IgD-negative memory B cell (primary cell): ENCODE measurements around the gene DGUOK. TPM values are rescaled to one million over a fixed set of nuclear protein-coding genes. Genes with fewer than 3 reads are reported as not detected.

Experiments used
- H3K27ac Mint-ChIP-seq, 3 donors: one replicate each; pipeline ENCODE4 v1.8.0; 2020 to 2022; ENCODE audit warnings: mild to moderate bottlenecking in 3 of 3, mixed read lengths in 3 of 3, moderate library complexity in 1 of 3
- H3K27me3 Mint-ChIP-seq: one replicate; pipeline ENCODE4 v1.8.0; 2021; ENCODE audit warnings: mixed read lengths
- H3K36me3 Mint-ChIP-seq: one replicate; pipeline ENCODE4 v1.8.0; 2020; ENCODE audit warnings: mild to moderate bottlenecking, mixed read lengths
- H3K4me1 Mint-ChIP-seq, 3 donors: one replicate each; pipeline ENCODE4 v1.8.0; 2020 to 2022; ENCODE audit warnings: mixed read lengths in 3 of 3, mild to moderate bottlenecking in 1 of 3
- H3K4me3 Mint-ChIP-seq, 4 donors: one replicate each; pipeline ENCODE4 v1.8.0; 2020 to 2022; ENCODE audit warnings: mild to moderate bottlenecking in 4 of 4, mixed read lengths in 4 of 4, moderate library complexity in 3 of 4
- H3K9me3 Mint-ChIP-seq, 3 donors: one replicate each; pipeline ENCODE4 v1.8.0; 2020 to 2021; ENCODE audit warnings: mixed read lengths in 3 of 3, mild to moderate bottlenecking in 1 of 3
- polyA plus RNA-seq: library from polyadenylated mRNA; unstranded; fragments of 300-500 nt; fragmentation: Illumina TruSeq; gene quantifications from one replicate; pipeline ENCODE4 v1.2.3, GENCODE V29; 2021

DGUOK gene
- polyA plus RNA-seq, 1 donor from 2014 or later: 187 TPM

DNA sequence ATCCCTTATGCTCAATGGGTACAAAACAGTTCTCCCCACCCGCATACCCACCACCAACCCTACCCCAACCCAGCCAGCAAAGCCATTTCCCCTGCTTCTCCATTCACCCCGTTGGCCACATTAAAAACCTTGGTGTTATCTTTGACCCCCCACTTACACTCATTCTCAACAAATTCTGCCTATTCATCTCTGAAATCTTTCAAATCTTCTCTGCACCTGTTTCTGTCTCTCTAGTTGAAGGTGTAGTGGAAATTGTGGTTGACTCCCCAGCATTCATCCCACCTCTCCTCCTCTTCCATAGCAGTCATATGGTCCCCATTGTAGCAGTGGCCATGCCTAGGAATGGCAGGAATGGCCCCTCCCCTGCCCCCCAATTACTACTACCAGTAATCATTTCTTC lies 37.5 kb downstream of the DGUOK start:
- Mint-ChIP-seq H3K4me3 (peak overlapping the region in 1 of 4 donors; percentile 17), H3K4me1 (peaks cover 7 to 12% (median 9%) of the 10 kb centered on the region in 3 donors), H3K9me3 (peaks cover 0 to 5% (median 2%) of the 10 kb centered on the region in 3 donors), H3K36me3 (peaks cover 12% of the 10 kb centered on the region), H3K27me3 (no peaks in the 10 kb centered on the region), H3K27ac (no peak overlapping the region)

DNA sequence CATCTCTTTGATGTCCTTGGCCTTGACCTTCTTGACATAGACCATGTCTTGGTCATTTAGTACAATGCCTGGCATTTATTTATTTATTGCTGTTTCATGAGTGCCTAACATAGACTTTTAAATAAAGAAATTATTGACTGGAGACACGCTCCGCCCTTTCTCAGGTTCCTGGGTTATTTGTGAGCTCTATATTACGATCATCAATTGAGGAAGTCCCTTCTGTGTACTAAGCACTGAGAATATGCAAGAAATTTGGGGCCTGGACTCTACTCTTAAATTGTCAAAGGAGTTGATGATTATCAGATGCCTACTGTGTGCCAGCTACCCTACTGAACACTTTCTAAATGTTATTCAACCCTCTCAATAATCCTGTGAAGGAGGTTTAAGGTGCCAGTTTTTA lies 38.4 kb downstream of the DGUOK start:
- peaks cover 0 to 5% (median 2%) of the 10 kb centered on the region in 3 donors for H3K9me3 Mint-ChIP-seq
- peaks cover 10 to 16% (median 14%) of the 10 kb centered on the region in 3 donors for H3K4me1 Mint-ChIP-seq
- no peaks in the 10 kb centered on the region for H3K27me3 Mint-ChIP-seq
- no peak overlapping the region for H3K27ac Mint-ChIP-seq
- peaks cover 9% of the 10 kb centered on the region for H3K36me3 Mint-ChIP-seq
- no peak overlapping the region for H3K4me3 Mint-ChIP-seq

DNA sequence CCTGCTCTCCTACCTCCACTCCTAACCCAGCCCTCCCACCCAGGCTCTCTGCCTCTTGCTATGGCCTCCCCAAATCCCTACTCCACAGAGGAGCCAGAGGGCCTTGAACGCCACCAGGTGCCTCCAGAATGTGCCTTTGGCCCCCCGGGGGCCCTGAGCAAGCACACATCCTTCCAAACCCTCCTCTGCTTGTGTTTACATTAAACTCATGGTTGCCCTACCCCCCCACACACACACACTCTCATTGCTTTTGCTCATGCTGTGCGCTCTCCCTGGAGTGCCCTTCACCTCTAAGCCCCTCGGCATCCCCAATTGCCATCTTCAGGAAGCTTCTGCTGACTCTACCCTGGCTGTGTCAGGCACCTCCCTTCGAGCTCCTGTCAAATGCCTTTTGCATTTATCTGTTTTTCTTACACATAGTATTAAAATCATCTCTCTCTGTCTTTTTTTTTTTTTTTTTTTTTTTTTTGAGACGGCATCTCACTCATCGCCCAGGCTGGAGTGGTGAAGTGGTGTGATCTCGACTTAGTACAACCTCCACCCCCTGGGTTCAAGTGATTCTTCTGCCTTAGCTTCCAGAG lies 41.8 kb downstream of the DGUOK start:
- Mint-ChIP-seq H3K27ac (no peak overlapping the region), H3K36me3 (peaks cover 2% of the 10 kb centered on the region), H3K9me3 (no peaks in the 10 kb centered on the region), H3K27me3 (no peaks in the 10 kb centered on the region), H3K4me3 (no peak overlapping the region), H3K4me1 (peaks cover 36 to 38% (median 36%) of the 10 kb centered on the region in 3 donors)

DNA sequence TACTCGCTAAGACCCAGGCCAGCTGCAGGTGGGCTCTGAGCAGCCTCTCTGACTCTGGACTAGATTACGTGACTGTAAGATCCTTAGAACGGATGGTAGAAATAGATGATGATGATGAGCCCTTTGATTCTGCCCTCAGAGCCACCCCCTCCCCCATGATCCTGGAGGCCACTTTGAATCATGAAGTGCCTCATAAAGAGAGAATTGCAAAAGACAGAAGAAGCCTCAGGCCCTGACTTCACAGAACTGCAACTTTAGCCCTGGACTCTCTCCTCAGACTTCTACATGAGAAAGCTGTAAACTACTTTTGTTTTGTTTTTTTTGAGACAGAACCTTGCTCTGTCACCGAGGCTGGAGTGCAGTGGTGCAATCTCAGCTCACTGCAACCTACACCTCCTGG lies 42.7 kb downstream of the DGUOK start:
- Mint-ChIP-seq H3K36me3 (peaks cover 2% of the 10 kb centered on the region), H3K27me3 (no peaks in the 10 kb centered on the region), H3K9me3 (no peaks in the 10 kb centered on the region), H3K27ac (no peak overlapping the region), H3K4me3 (peak overlapping the region in 1 of 4 donors; percentile 45), H3K4me1 (peaks cover 29 to 33% (median 31%) of the 10 kb centered on the region in 3 donors)

DNA sequence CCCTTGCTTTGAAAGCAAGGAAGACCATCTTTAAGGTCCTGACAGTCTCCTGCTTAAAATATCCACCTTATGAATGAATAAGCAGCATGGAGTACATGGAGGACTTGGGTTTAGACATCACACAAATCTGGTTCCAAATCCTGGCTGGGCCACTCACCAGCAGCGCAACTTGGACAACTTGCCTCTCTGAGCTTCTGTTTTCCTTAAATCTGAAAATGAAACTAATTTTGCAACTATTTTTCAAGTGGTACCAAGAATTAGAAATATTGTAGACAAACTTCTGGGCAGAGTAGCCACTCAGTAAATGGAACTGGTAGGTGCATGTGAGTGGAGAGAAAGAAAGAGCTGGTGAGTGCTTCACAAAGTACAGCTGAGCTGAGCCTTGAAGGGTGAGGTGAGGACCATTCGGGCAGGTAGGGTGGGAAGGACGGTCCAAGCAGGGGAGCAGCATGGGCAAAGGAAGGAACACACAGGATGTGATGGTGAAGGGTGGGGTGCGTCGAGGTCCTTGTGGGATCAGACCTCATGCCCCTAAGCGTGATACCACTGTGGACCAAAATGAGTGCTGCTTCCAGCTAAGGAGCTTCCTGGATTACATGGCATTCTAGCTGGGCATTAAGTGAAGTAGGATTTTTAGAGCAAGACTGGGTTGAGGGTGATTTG lies 43.6 kb downstream of the DGUOK start:
- H3K27ac Mint-ChIP-seq: peak overlapping the region; percentile 67 to 96 (median 80)

DNA sequence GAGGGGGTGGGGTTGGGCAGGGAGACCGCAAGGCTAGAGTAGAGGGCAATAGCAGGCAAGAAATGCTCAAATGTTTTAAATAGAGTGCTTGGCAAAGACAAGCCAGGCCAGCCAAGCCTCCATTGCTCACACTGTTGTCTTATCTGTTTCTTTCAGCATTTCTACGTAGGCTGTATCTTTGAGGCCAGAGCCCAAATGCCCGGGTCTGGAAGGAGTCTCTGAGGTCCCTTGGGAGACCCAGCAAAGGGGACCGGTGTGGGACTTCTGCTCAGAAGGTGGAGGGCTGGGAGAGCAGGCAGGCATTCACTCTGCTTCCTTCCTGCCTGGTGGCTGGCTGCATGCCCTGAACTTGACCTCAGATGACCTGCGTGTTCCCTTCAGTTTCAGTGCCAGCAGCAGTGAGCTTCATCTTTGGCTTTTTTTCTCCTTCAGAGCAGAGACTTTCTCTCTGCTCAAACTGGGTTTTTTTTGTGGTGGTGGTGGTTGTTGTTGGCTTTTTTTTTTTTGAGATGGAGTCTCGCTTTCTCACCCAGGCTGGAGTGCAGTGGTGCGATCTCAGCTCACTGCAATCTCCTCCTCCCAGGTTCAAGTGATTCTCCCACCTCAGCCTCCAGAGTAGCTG lies 44.3 kb downstream of the DGUOK start:
- peak overlapping the region; percentile 34 to 89 (median 74) for H3K4me3 Mint-ChIP-seq
- H3K27ac Mint-ChIP-seq: peak overlapping the region; percentile 67 to 96 (median 80)
- no peaks in the 10 kb centered on the region for H3K36me3 Mint-ChIP-seq
- peaks cover 24 to 33% (median 33%) of the 10 kb centered on the region in 3 donors for H3K4me1 Mint-ChIP-seq
- no peaks in the 10 kb centered on the region for H3K9me3 Mint-ChIP-seq
- H3K27me3 Mint-ChIP-seq: no peaks in the 10 kb centered on the region

More for the DNA sequence above, 43.6 kb downstream of the DGUOK start:
- Mint-ChIP-seq H3K4me1 (peaks cover 26 to 33% (median 31%) of the 10 kb centered on the region in 3 donors), H3K36me3 (peaks cover 1% of the 10 kb centered on the region), H3K4me3 (peak overlapping the region; percentile 34 to 89 (median 74)), H3K9me3 (no peaks in the 10 kb centered on the region), H3K27me3 (no peaks in the 10 kb centered on the region)

DNA sequence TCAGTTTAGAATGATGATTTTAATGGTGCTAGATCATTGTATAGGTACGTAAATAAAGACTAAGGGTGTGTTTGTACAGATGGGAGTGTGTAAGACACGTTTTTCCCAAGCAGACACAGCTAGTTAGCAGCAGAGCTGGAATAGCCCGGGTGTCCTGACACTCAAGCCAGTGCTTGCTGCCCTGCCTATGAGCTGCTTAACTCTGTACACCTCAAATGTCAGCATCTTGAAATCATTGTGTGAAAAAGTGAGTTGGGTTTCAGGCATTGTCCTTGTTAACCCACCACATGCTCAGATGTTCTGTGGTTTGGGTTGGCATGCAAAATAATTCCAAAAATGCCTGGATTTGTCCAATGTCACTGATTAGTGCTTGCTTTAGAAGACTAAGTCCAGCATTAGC lies 45.0 kb downstream of the DGUOK start:
- H3K36me3 Mint-ChIP-seq: no peaks in the 10 kb centered on the region
- H3K27ac Mint-ChIP-seq: peak overlapping the region in 1 of 3 donors; percentile 80
- H3K27me3 Mint-ChIP-seq: no peaks in the 10 kb centered on the region
- no peaks in the 10 kb centered on the region for H3K9me3 Mint-ChIP-seq
- H3K4me1 Mint-ChIP-seq: peaks cover 24 to 33% (median 33%) of the 10 kb centered on the region in 3 donors
- peak overlapping the region in 1 of 4 donors; percentile 89 for H3K4me3 Mint-ChIP-seq

DNA sequence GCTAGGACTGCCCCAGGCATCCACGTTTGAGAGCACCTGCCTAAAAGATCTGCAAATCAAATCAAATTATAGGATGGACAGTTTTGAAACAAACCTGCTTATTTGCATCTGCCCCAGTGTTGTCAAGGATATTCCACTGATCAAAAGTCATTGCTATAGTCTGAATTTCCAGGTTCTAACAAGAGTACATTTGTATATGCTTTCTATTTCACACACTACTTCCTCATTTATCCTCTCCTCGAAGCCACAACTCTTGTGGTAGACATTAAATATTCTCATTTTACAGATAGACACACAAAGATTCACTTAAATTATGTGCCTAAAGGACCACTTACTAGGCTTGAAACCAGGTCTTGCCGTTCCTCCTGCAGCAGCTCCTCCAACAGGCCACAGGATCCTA lies 46.2 kb downstream of the DGUOK start:
- Mint-ChIP-seq H3K36me3 (no peaks in the 10 kb centered on the region), H3K27me3 (no peaks in the 10 kb centered on the region), H3K4me1 (peaks cover 24 to 33% (median 33%) of the 10 kb centered on the region in 3 donors), H3K27ac (no peak overlapping the region), H3K4me3 (peak overlapping the region in 2 of 4 donors; percentile 4 to 79), H3K9me3 (no peaks in the 10 kb centered on the region)

DNA sequence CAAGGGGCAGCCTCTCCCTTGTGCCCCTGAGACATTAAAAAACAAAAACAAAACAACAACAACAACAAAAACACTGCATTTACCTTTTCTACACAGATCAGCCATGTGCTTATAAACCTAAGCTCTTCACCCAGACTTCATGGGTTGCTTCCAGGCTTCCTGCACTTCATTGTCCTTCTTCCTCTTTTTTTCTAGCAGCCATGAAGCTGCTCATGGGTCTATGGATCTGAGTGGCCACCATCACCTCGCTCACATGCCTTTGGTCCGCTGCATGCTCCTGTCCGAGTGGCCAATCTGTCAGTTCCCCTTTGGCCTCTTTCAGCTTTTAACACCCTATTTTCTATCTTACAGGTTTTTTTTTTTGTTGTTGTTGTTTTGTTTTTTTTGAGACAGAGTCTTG lies 49.1 kb downstream of the DGUOK start:
- Mint-ChIP-seq H3K27me3 (peaks cover 3% of the 10 kb centered on the region), H3K9me3 (no peaks in the 10 kb centered on the region), H3K4me3 (no peak overlapping the region), H3K27ac (no peak overlapping the region), H3K36me3 (no peaks in the 10 kb centered on the region), H3K4me1 (peaks cover 23 to 42% (median 29%) of the 10 kb centered on the region in 3 donors)

DNA sequence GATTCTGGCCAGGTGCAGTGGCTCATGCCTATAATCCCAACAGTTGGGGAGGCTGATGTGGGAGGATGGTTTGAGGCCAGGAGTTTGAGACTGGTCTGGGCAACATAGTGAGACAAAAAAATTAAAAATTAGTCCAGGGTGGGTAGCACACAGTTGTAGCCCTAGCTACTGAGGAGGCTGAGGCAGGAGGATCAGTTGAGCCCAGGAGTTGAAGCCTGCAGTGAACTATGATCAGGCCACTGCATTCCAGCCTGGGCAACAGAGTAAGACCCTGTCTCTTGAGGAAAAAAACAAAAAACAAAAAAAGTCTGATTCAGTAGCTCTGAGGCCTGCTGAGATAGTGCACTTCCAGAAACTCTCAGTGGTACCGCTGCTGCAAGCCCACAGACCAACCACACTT lies 50.1 kb downstream of the DGUOK start:
- no peak overlapping the region for H3K4me3 Mint-ChIP-seq
- peaks cover 28 to 39% (median 28%) of the 10 kb centered on the region in 3 donors for H3K4me1 Mint-ChIP-seq
- H3K27me3 Mint-ChIP-seq: peaks cover 3% of the 10 kb centered on the region
- H3K27ac Mint-ChIP-seq: no peak overlapping the region
- no peaks in the 10 kb centered on the region for H3K9me3 Mint-ChIP-seq
- no peaks in the 10 kb centered on the region for H3K36me3 Mint-ChIP-seq

DNA sequence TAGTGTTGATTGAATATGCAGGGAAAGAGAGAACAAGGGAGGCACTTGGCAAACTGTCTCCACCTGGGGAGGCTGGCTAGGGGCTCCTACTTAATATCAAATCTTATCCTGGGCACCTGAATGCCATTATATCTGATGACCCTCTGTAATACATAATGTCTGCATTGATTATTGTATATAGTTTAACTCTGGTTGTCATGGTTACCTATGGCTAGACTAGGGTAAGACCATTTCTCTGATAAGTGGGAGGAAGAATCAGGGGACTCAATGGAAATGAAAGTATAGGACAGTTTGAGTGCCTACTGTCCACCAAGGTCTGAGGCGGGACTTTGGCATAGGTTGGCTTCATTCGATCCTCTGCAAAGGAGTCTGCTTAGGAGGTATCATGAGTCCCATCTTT lies 50.8 kb downstream of the DGUOK start:
- peak overlapping the region in 1 of 4 donors; percentile 43 for H3K4me3 Mint-ChIP-seq
- H3K27me3 Mint-ChIP-seq: peaks cover 3% of the 10 kb centered on the region
- H3K27ac Mint-ChIP-seq: no peak overlapping the region
- H3K4me1 Mint-ChIP-seq: peaks cover 30 to 36% (median 32%) of the 10 kb centered on the region in 3 donors
- no peaks in the 10 kb centered on the region for H3K36me3 Mint-ChIP-seq
- no peaks in the 10 kb centered on the region for H3K9me3 Mint-ChIP-seq

DNA sequence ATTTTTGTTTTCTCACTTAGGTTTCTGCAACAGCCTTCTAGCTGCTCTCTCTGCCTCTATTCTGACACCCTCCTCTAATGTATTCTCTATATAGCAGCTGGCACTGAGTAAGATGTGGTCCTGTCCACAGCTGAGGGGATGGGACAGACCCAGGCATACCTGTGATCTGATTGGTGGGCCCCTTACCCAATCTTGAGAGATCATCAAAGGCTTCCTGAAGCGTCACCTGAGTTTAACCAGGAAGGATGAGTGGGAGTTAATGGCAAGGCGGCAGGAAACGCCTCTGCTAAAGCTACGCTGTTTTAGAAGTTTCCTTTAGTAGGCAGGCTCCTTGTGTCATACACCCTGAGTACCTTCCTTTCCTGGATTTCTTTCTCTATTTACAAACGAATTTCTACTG lies 52.3 kb downstream of the DGUOK start:
- peak overlapping the region in 2 of 4 donors; percentile 4 to 10 for H3K4me3 Mint-ChIP-seq
- H3K4me1 Mint-ChIP-seq: peaks cover 33 to 43% (median 38%) of the 10 kb centered on the region in 3 donors
- H3K36me3 Mint-ChIP-seq: no peaks in the 10 kb centered on the region
- no peaks in the 10 kb centered on the region for H3K9me3 Mint-ChIP-seq
- peak overlapping the region in 1 of 3 donors; percentile 15 for H3K27ac Mint-ChIP-seq
- peaks cover 3% of the 10 kb centered on the region for H3K27me3 Mint-ChIP-seq

DNA sequence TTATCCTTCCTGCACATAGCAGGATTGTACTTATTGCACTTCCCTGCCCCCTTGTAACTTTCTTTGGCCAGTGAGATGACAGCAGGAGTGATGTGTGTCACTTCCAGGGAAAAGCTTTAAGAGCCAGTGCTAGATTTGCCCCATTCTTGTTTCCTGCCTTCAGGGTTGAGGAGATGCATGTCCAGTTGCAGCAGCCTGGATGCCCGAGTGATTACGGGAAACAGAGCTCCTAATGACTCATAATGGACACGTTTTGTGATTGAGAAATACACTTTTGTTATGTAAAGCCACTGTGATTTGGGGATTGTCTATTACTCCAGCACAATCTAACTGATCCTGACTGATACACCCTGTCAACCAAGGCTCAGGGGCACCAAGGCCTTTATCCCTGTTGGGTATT lies 53.0 kb downstream of the DGUOK start:
- Mint-ChIP-seq H3K9me3 (no peaks in the 10 kb centered on the region), H3K27me3 (peaks cover 3% of the 10 kb centered on the region), H3K27ac (peak overlapping the region in 1 of 3 donors; percentile 15), H3K4me3 (peak overlapping the region in 1 of 4 donors; percentile 4), H3K36me3 (no peaks in the 10 kb centered on the region), H3K4me1 (peaks cover 33 to 44% (median 38%) of the 10 kb centered on the region in 3 donors)

DNA sequence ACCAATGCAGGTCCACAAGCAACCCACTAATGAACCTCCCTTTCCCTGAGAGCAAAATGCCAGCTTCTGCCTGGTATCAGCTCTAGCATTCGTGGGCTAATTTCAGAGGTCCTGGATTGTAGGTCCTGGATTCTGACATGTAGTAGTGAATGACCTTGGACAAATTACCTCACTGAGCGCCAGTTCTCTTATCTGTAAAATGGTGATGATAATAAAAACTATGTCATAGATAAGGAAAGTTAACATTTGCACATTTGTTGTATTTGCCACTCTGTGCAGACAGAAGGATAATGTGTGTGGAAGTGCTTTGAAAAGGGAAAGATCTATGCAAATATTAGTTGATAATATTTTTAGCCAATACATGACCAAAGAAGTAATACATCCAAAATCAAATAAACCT lies 53.9 kb downstream of the DGUOK start:
- H3K27ac Mint-ChIP-seq: peak overlapping the region in 1 of 3 donors; percentile 80
- no peaks in the 10 kb centered on the region for H3K9me3 Mint-ChIP-seq
- H3K4me3 Mint-ChIP-seq: peak overlapping the region; percentile 73 to 94 (median 84)
- H3K36me3 Mint-ChIP-seq: no peaks in the 10 kb centered on the region
- peaks cover 33 to 44% (median 38%) of the 10 kb centered on the region in 3 donors for H3K4me1 Mint-ChIP-seq
- H3K27me3 Mint-ChIP-seq: peaks cover 3% of the 10 kb centered on the region
